Activated CD4-positive, alpha-beta T cell treated with anti-CD3 and anti-CD28 coated beads, Interleukin-2, amount 10 ng/mL, durations not matched to agents 24 days and 14 days (primary cell): ENCODE results near the gene CPA4. TPM values are rescaled to one million over a fixed set of nuclear protein-coding genes. Genes with fewer than 3 reads are reported as not detected.

ENCODE experiments used
- total RNA-seq: library from RNA; stranded (reverse); gene quantifications from 2 replicates; pipeline ENCODE4 v1.2.3, GENCODE V29; 2022

Gene CPA4
- total RNA-seq, 1 donor from 2014 or later = not detected

Other genes starting within 250 kb of the CPA4 start
- gene ZC3HC1, start 241.8 kb upstream of the CPA4 start, total RNA-seq = 25.0 and 26.0 TPM in 2 replicates
- gene KLHDC10, start 222.6 kb upstream of the CPA4 start, total RNA-seq = 14.4 and 16.8 TPM in 2 replicates
- gene TMEM209, start 87.8 kb upstream of the CPA4 start, total RNA-seq = 48.2 and 52.9 TPM in 2 replicates
- not detected in 2 replicates for gene SSMEM1, start 85.3 kb upstream of the CPA4 start, total RNA-seq
- 0.14 TPM in 2 replicates for gene CPA2, start 26.3 kb upstream of the CPA4 start, total RNA-seq
- 0.47 and 0.93 TPM in 2 replicates for gene CPA5, start 51.7 kb downstream of the CPA4 start, total RNA-seq
- not detected in 2 replicates for gene CPA1, start 87.3 kb downstream of the CPA4 start, total RNA-seq
- 14.3 and 16.7 TPM in 2 replicates for gene CEP41, start 147.9 kb downstream of the CPA4 start, total RNA-seq
- gene MEST, start 198.9 kb downstream of the CPA4 start, total RNA-seq = 4.1 and 5.8 TPM in 2 replicates